ENCODE measurements around the gene MYO6. TPM values are rescaled to one million over a fixed set of nuclear protein-coding genes. Genes with fewer than 3 reads are reported as not detected.

MYO6 gene
- polyA plus RNA-seq, 1 experiment = 4.7 TPM

DNA sequence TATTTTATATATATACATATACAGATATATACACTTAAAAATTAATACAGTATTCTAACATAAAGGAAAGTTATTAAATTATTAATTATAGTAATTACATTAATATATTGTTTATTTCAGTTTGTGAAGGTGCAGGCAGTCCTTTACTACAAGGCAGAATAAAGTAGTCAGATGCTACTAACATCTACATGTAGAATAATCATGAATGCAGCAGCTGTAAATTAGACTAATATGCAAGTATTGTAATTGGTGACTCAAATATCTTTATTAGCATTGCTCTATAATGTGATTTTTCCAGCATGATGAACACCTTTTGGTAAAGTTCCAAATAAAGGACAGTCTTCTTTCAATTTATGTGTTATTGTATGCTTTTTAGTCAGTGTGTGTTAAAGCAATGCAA, 17.3 kb downstream of the MYO6 start:
- TF ChIP-seq, protein P1, sequence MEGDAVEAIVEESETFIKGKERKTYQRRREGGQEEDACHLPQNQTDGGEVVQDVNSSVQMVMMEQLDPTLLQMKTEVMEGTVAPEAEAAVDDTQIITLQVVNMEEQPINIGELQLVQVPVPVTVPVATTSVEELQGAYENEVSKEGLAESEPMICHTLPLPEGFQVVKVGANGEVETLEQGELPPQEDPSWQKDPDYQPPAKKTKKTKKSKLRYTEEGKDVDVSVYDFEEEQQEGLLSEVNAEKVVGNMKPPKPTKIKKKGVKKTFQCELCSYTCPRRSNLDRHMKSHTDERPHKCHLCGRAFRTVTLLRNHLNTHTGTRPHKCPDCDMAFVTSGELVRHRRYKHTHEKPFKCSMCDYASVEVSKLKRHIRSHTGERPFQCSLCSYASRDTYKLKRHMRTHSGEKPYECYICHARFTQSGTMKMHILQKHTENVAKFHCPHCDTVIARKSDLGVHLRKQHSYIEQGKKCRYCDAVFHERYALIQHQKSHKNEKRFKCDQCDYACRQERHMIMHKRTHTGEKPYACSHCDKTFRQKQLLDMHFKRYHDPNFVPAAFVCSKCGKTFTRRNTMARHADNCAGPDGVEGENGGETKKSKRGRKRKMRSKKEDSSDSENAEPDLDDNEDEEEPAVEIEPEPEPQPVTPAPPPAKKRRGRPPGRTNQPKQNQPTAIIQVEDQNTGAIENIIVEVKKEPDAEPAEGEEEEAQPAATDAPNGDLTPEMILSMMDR (IDR thresholded peaks at IDR 0.05; ENCODE audit: insufficient read depth, low read depth, low read length) = no peak
- Histone ChIP-seq H3K27me3 (ENCODE audit: control insufficient read depth, insufficient read depth, low read length) (no peaks in the 10 kb centered on the region), H3K36me3 (ENCODE audit: control insufficient read depth, insufficient read depth, low read length) (no peaks in the 10 kb centered on the region), H3K4me3 (ENCODE audit: low read depth, low read length) (no peak overlapping the region)
- ChIA-PET POLR2A (no interaction called here), CTCF (no interaction called here)
- DNase-seq (ENCODE audit: low read depth) = no peak

DNA sequence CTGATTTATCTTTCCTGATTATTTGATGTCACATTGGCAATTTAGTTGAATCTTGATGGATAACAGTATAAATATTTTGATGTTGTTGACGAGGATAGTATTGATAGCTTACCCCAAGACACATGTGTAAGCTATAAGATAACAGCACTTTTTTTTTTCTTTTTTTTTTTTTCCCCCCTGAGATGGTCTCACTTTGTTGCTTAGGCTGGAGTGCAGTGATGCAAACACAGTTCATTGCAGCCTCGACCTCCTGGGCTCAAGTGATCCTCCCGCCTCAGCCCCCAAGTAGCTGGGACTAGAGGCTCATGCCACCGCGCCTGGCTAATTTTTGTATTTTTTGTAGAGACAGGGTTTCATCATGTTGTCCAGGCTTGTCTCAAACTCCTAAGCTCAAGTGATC, 21.8 kb downstream of the MYO6 start:
- POLR2A ChIA-PET = no interaction called here
- no peak for DNase-seq (ENCODE audit: low read depth)
- CTCF ChIA-PET = interaction anchor here (1.3 kb wide), 1 partner anchor 20 kb away, joined by 4 read pairs; no protein-coding TSS in a partner anchor
- Histone ChIP-seq H3K27me3 (ENCODE audit: control insufficient read depth, insufficient read depth, low read length) (no peaks in the 10 kb centered on the region), H3K4me3 (ENCODE audit: low read depth, low read length) (no peak overlapping the region), H3K36me3 (ENCODE audit: control insufficient read depth, insufficient read depth, low read length) (no peaks in the 10 kb centered on the region)
- TF ChIP-seq, protein P1 (IDR thresholded peaks at IDR 0.05; ENCODE audit: insufficient read depth, low read depth, low read length) = no peak

DNA sequence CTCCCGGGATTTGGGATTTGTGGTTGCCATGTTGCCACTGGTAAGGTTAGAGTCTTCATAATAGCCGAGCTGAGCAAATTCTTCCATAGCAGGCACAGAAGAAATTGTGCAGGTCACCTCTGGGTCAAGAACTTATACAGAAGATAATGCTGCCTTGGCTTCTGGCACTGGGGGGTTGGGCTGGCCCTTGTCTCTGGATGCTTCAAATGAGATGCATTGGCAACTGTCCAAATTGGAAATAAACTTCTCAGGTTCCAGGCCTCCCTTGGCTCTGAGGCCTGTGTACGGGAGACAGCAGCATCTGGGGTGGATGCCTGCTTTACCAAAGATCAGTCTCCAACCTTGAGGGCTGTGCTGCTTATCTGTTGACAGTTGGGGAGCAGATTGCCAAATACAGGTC, 26.2 kb downstream of the MYO6 start:
- no peaks in the 10 kb centered on the region for H3K36me3 ChIP-seq (ENCODE audit: control insufficient read depth, insufficient read depth, low read length)
- no peak overlapping the region for H3K4me3 ChIP-seq (ENCODE audit: low read depth, low read length)
- no peak for DNase-seq (ENCODE audit: low read depth)
- ChIA-PET CTCF (no interaction called here), POLR2A (no interaction called here)
- no peaks in the 10 kb centered on the region for H3K27me3 ChIP-seq (ENCODE audit: control insufficient read depth, insufficient read depth, low read length)
- TF ChIP-seq, protein P1 (IDR thresholded peaks at IDR 0.05; ENCODE audit: insufficient read depth, low read depth, low read length) = no peak

DNA sequence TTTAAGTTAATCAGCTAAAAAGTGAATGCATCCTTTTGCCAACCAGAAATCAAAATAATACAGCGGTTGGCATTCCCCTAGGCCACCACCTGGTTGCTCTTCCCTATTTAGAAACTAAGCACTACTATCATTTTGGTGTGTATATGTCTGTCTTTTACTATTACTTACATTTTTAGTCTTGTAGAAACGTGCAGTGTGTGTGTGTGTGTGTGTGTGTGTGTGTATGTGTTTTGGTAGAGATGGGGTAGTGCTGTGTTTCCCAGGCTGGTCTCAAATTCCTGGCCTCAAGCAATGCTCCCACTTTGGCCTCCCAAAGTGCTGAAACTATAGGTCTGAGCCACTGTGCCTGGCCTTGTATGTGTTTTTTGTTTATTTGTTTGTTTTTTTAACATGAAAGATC, 27.4 kb downstream of the MYO6 start:
- no peak for DNase-seq (ENCODE audit: low read depth)
- POLR2A ChIA-PET = no interaction called here
- Histone ChIP-seq H3K4me3 (ENCODE audit: low read depth, low read length) (no peak overlapping the region), H3K27me3 (ENCODE audit: control insufficient read depth, insufficient read depth, low read length) (no peaks in the 10 kb centered on the region), H3K36me3 (ENCODE audit: control insufficient read depth, insufficient read depth, low read length) (no peaks in the 10 kb centered on the region)
- TF ChIP-seq, protein P1 (IDR thresholded peaks at IDR 0.05; ENCODE audit: insufficient read depth, low read depth, low read length) = no peak
- CTCF ChIA-PET = interaction anchor here (0.6 kb wide), 1 partner anchor 11 kb away, joined by 4 read pairs; no protein-coding TSS in a partner anchor

DNA sequence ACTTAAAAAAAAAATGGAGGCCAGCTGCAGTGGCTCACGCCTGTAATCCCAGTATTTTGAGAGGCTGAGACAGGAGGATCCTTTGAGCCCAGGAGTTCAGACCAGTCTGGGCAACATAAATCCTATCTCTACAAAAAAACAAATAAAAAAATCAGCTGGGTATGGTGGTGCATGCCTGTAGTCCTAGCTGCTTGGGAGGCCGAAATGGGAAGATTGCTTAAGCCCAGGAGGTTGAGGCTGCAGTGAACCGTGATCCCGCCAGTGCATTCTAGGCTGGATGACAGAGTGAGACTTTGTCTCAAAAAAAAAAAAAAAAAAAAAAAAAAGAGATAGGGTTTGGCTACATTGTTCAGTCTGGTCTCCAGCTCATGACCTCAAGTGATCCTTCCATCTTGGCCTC, 29.7 kb downstream of the MYO6 start:
- no peaks in the 10 kb centered on the region for H3K36me3 ChIP-seq (ENCODE audit: control insufficient read depth, insufficient read depth, low read length)
- POLR2A ChIA-PET = no interaction called here
- TF ChIP-seq, protein P1 (IDR thresholded peaks at IDR 0.05; ENCODE audit: insufficient read depth, low read depth, low read length) = no peak
- CTCF ChIA-PET = no interaction called here
- H3K4me3 ChIP-seq (ENCODE audit: low read depth, low read length) = no peak overlapping the region
- no peak for DNase-seq (ENCODE audit: low read depth)
- no peaks in the 10 kb centered on the region for H3K27me3 ChIP-seq (ENCODE audit: control insufficient read depth, insufficient read depth, low read length)

Data from BJ (cell line).